ENCODE data around the gene TBC1D26.

DNA sequence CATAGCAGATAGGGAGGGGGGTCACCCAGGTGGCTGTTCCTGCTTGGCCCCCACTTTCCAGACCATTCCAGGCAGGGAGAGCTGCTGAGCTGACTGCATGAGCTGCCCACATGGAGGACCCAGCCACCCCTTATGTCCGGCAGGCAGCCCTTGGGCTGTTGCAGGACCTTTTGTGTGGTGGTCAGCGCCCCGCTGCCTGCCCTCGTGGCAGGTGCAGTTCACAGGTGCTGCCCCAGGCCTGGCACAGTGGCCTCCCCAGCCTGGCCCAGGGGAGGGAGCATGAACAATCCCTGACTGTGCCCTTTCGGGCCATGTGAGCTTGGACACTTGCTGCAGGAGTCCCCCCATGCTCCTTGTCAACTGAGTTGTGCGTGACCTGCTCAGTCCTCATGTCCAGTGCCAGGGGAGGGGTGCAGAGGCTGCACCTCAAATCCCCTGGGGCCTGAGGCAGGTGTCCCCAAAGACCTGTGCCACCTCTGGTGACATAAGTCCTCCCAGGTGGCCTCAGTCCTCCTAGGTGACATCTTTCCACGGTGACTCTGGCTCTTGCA, 8.6 kb downstream of the TBC1D26 start:
- TF ChIP-seq, protein P1, sequence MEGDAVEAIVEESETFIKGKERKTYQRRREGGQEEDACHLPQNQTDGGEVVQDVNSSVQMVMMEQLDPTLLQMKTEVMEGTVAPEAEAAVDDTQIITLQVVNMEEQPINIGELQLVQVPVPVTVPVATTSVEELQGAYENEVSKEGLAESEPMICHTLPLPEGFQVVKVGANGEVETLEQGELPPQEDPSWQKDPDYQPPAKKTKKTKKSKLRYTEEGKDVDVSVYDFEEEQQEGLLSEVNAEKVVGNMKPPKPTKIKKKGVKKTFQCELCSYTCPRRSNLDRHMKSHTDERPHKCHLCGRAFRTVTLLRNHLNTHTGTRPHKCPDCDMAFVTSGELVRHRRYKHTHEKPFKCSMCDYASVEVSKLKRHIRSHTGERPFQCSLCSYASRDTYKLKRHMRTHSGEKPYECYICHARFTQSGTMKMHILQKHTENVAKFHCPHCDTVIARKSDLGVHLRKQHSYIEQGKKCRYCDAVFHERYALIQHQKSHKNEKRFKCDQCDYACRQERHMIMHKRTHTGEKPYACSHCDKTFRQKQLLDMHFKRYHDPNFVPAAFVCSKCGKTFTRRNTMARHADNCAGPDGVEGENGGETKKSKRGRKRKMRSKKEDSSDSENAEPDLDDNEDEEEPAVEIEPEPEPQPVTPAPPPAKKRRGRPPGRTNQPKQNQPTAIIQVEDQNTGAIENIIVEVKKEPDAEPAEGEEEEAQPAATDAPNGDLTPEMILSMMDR (IDR thresholded peaks at IDR 0.05): no peak
- no peak for TF ChIP-seq POLR2A (IDR thresholded peaks at IDR 0.05)

All from suprapubic skin (tissue), 3 donors.